ENCODE results near the gene ZNF302.

The ZNF302 gene

GRCh38 chr19:34731019-34731829, 53.7 kb downstream of the ZNF302 start:
- no peak overlapping the region for H3K4me3 ChIP-seq (ENCODE audit: low read length)
- H3K4me1 ChIP-seq (ENCODE audit: low read length): no peaks in the 10 kb centered on the region
- DNase-seq: no peak
- no peak overlapping the region for H3K9ac ChIP-seq (ENCODE audit: low read length)
- no peaks in the 10 kb centered on the region for H3K36me3 ChIP-seq (replicated peaks; ENCODE audit: insufficient read depth, low read length)
- H3K4me2 ChIP-seq (ENCODE audit: low read depth, low read length): no peak overlapping the region
- H3K9me3 ChIP-seq (replicated peaks; ENCODE audit: insufficient read depth, low read length): no peaks in the 10 kb centered on the region
- H3F3A ChIP-seq (ENCODE audit: insufficient read depth, low read length): no peaks in the 10 kb centered on the region
- no peaks in the 10 kb centered on the region for H3K9me2 ChIP-seq (replicated peaks; ENCODE audit: insufficient read depth, low read length)
- no peak for TF ChIP-seq CTCF (IDR thresholded peaks at IDR 0.05; ENCODE audit: low read length)
- no peak for TF ChIP-seq EZH2 (optimal IDR thresholded peaks at IDR 0.05; ENCODE audit: low read depth, low read length)
- no peak for TF ChIP-seq EZH2phosphoT487 (IDR thresholded peaks at IDR 0.05; ENCODE audit: low read length)
- no peaks in the 10 kb centered on the region for H4K20me1 ChIP-seq (ENCODE audit: insufficient read depth, low read length)
- no peak overlapping the region for H2AFZ ChIP-seq (ENCODE audit: low read length)
- peaks cover 9% of the 10 kb centered on the region; the same call in 1 of the 2 replicates for H3K27me3 ChIP-seq (replicated peaks; ENCODE audit: insufficient read depth, low read length)
- H3K27ac ChIP-seq (ENCODE audit: low read length): no peak overlapping the region
- H3K79me2 ChIP-seq (ENCODE audit: low read length): no peaks in the 10 kb centered on the region

GRCh38 chr19:34731964-34732363, 54.5 kb downstream of the ZNF302 start:
- Histone ChIP-seq H3K9me2 (replicated peaks; ENCODE audit: insufficient read depth, low read length) (no peaks in the 10 kb centered on the region), H4K20me1 (ENCODE audit: insufficient read depth, low read length) (no peaks in the 10 kb centered on the region), H3K4me2 (ENCODE audit: low read depth, low read length) (no peak overlapping the region), H3K4me3 (ENCODE audit: low read length) (no peak overlapping the region), H3K4me1 (ENCODE audit: low read length) (no peaks in the 10 kb centered on the region), H2AFZ (ENCODE audit: low read length) (no peak overlapping the region), H3K27me3 (replicated peaks; ENCODE audit: insufficient read depth, low read length) (peaks cover 9% of the 10 kb centered on the region; the same call in 1 of the 2 replicates), H3K9me3 (replicated peaks; ENCODE audit: insufficient read depth, low read length) (no peaks in the 10 kb centered on the region), H3K36me3 (replicated peaks; ENCODE audit: insufficient read depth, low read length) (no peaks in the 10 kb centered on the region), H3K9ac (ENCODE audit: low read length) (no peak overlapping the region), H3F3A (ENCODE audit: insufficient read depth, low read length) (no peaks in the 10 kb centered on the region), H3K27ac (ENCODE audit: low read length) (no peak overlapping the region), H3K79me2 (ENCODE audit: low read length) (no peaks in the 10 kb centered on the region)
- TF ChIP-seq EZH2phosphoT487 (IDR thresholded peaks at IDR 0.05; ENCODE audit: low read length): no peak
- no peak for TF ChIP-seq EZH2 (optimal IDR thresholded peaks at IDR 0.05; ENCODE audit: low read depth, low read length)
- TF ChIP-seq CTCF (IDR thresholded peaks at IDR 0.05; ENCODE audit: low read length): no peak
- no peak for DNase-seq

GRCh38 chr19:34732612-34733211, 55.2 kb downstream of the ZNF302 start:
- no peaks in the 10 kb centered on the region for H3K36me3 ChIP-seq (replicated peaks; ENCODE audit: insufficient read depth, low read length)
- H3K9me3 ChIP-seq (replicated peaks; ENCODE audit: insufficient read depth, low read length): no peaks in the 10 kb centered on the region
- no peak for DNase-seq
- no peaks in the 10 kb centered on the region for H3K4me1 ChIP-seq (ENCODE audit: low read length)
- H3K9me2 ChIP-seq (replicated peaks; ENCODE audit: insufficient read depth, low read length): no peaks in the 10 kb centered on the region
- no peak overlapping the region for H3K9ac ChIP-seq (ENCODE audit: low read length)
- no peaks in the 10 kb centered on the region for H4K20me1 ChIP-seq (ENCODE audit: insufficient read depth, low read length)
- no peak overlapping the region for H3K27ac ChIP-seq (ENCODE audit: low read length)
- H3K4me2 ChIP-seq (ENCODE audit: low read depth, low read length): peak overlapping the region; percentile 95; the same call in 1 of the 2 replicates
- H3K79me2 ChIP-seq (ENCODE audit: low read length): no peaks in the 10 kb centered on the region
- H3K27me3 ChIP-seq (replicated peaks; ENCODE audit: insufficient read depth, low read length): peaks cover 5% of the 10 kb centered on the region; the same call in 1 of the 2 replicates
- TF ChIP-seq CTCF (IDR thresholded peaks at IDR 0.05; ENCODE audit: low read length): no peak
- no peak for TF ChIP-seq EZH2 (optimal IDR thresholded peaks at IDR 0.05; ENCODE audit: low read depth, low read length)
- peak overlapping the region; percentile 97; the same call in 1 of the 2 replicates for H3K4me3 ChIP-seq (ENCODE audit: low read length)
- H3F3A ChIP-seq (ENCODE audit: insufficient read depth, low read length): no peaks in the 10 kb centered on the region
- H2AFZ ChIP-seq (ENCODE audit: low read length): no peak overlapping the region

Measured in MM.1S (cell line).